H4 (cell line): ENCODE measurements around the gene ZNF394. TPM values are rescaled to one million over a fixed set of nuclear protein-coding genes. Genes with fewer than 3 reads are reported as not detected.

Experiments used
- DNase-seq: peaks from one replicate; pipeline ENCODE4 v3.0.0-alpha.2; 2015; ENCODE audit warnings: low spot score
- total RNA-seq: library from RNA; depleted of rRNA; stranded (reverse); fragments of >200 nt; shearing (Covaris generic); gene quantifications from 2 replicates; pipeline ENCODE4 v1.2.3, GENCODE V29; 2014; rRNA removed

Gene ZNF394
- total RNA-seq, 1 experiment from 2014 or later, result 17.0 TPM

DNA sequence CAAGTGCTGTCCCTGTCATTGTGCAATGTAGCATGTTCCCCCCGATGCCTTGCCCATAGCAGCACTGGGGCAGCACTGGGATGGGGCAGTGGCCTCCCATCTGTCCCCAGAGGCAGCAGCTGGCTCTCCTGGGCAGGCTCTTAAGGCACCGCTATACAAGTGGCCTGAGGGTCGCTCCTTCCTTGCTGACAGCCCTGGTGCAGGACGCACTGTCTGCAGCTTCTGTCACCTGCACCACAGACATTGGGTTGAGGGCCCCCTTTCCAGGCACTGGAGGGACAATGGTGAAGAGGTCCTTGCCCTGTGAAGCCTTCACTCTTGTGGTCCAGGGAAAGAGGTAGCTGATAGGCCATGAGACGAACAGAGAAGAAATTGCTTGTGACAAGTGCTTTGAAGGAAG, 50.8 kb downstream of the ZNF394 start:
- DNase-seq, result no peak

- DNase-seq, result no peak
Measured at GRCh38 chr7:99448855-99449254, 51.2 kb downstream of the ZNF394 start.

- DNase-seq, result no peak
Measured at GRCh38 chr7:99447943-99448342, 52.1 kb downstream of the ZNF394 start.

DNA sequence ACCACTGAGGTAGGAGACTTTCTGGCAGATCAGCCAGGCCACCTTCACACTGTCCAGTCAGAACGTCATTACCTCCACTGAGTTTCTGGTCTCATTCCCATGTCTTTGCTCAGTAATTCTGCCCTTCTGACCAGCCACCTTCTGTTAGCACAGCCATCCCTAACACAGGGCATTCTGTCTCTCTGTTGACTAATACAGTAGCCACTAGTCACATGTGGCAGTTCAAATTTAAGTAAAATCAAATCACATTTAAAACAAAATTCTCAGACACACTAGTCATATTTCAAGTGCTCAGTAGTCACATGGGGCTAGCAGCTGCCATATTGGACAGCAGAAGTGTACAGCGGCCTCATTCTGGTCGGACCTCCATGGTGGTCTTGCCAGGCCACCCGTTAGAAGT, 54.0 kb downstream of the ZNF394 start:
- no peak for DNase-seq

Other genes starting within 250 kb of the ZNF394 start
- gene MYH16, start 227.4 kb downstream of the ZNF394 start, total RNA-seq, result 0.15 TPM in 1 of 2 replicates, not detected in the other
- gene ARPC1A, start 174.4 kb downstream of the ZNF394 start, total RNA-seq, result 207 and 218 TPM in 2 replicates
- 495 and 596 TPM in 2 replicates for gene ARPC1B, start 125.6 kb downstream of the ZNF394 start, total RNA-seq
- 147 and 170 TPM in 2 replicates for gene PDAP1, start 91.7 kb downstream of the ZNF394 start, total RNA-seq
- 169 and 186 TPM in 2 replicates for gene BUD31, start 91.3 kb downstream of the ZNF394 start, total RNA-seq
- gene PTCD1, start 61.5 kb downstream of the ZNF394 start, total RNA-seq, result 3.5 and 4.8 TPM in 2 replicates
- gene CPSF4, start 61.3 kb downstream of the ZNF394 start, total RNA-seq, result 30.5 and 32.6 TPM in 2 replicates
- 1,624 and 1,916 TPM in 2 replicates for gene ATP5MF, start 34.1 kb downstream of the ZNF394 start, total RNA-seq
- gene ZNF789, start 27.4 kb downstream of the ZNF394 start, total RNA-seq, result 2.0 and 2.7 TPM in 2 replicates
- 13.6 and 14.7 TPM in 2 replicates for gene ZKSCAN5, start 4.4 kb upstream of the ZNF394 start, total RNA-seq
- gene FAM200A, start 51.8 kb upstream of the ZNF394 start, total RNA-seq, result 9.8 and 11.3 TPM in 2 replicates
- gene ZNF655, start 58.4 kb upstream of the ZNF394 start, total RNA-seq, result 36.4 and 51.2 TPM in 2 replicates
- 0.19 and 1.6 TPM in 2 replicates for gene TMEM225B, start 98.0 kb upstream of the ZNF394 start, total RNA-seq
- 6.9 and 14.2 TPM in 2 replicates for gene ZSCAN25, start 116.7 kb upstream of the ZNF394 start, total RNA-seq
- gene CYP3A5, start 179.7 kb upstream of the ZNF394 start, total RNA-seq, result not detected in 2 replicates
- gene CYP3A7, start 234.9 kb upstream of the ZNF394 start, total RNA-seq, result not detected in 2 replicates